HG03196 (cell line): Measurements from ENCODE around the gene LRP1-AS.

Experiments
- ATAC-seq: cut with Tn5 transposase; IDR thresholded peaks from one replicate; pipeline ENCODE4 v1.9.1; 2021; ENCODE audit not compliant: unreplicated experiment

Gene LRP1-AS

GRCh38 chr12:57101892-57102695 is 45.3 kb downstream of the LRP1-AS start:
- no peak for ATAC-seq

- no peak for ATAC-seq
These were observed 47.7 kb downstream of the LRP1-AS start for GRCh38 chr12:57099766-57100165.

GRCh38 chr12:57099047-57099714 is 48.2 kb downstream of the LRP1-AS start:
- no peak for ATAC-seq

- no peak for ATAC-seq
These were observed 48.9 kb downstream of the LRP1-AS start for GRCh38 chr12:57098546-57098945.

GRCh38 chr12:57097554-57097835 is 49.9 kb downstream of the LRP1-AS start:
- no peak for ATAC-seq

GRCh38 chr12:57096748-57097553 is 50.5 kb downstream of the LRP1-AS start:
- no peak for ATAC-seq

GRCh38 chr12:57096099-57096572 is 51.3 kb downstream of the LRP1-AS start:
- ATAC-seq = no peak

GRCh38 chr12:57095440-57095839 is 52.0 kb downstream of the LRP1-AS start:
- no peak for ATAC-seq
